Stomach smooth muscle (tissue), 2 donors: ENCODE results near the gene CPNE5.

Experiments used
- H3K27ac ChIP-seq: one replicate; pipeline ENCODE4 v1.7.0; 2013; ENCODE audit warnings: mild to moderate bottlenecking, low read length, inconsistent platforms
- H3K27me3 ChIP-seq, 2 donors: one replicate each; pipeline ENCODE4 v1.7.0; 2013; ENCODE audit warnings: low read length in 2 of 2; ENCODE audit not compliant: insufficient read depth in 2 of 2, control insufficient read depth in 1 of 2
- H3K36me3 ChIP-seq, 2 donors: one replicate each; pipeline ENCODE4 v1.7.0; 2013; ENCODE audit warnings: low read length in 2 of 2; ENCODE audit not compliant: control insufficient read depth in 2 of 2, insufficient read depth in 2 of 2
- H3K4me1 ChIP-seq: one replicate; pipeline ENCODE4 v1.7.0; 2013; ENCODE audit warnings: low read length; ENCODE audit not compliant: control insufficient read depth, insufficient read depth
- H3K4me3 ChIP-seq, 2 donors: one replicate each; pipeline ENCODE4 v1.7.0; 2013; ENCODE audit warnings: low read length in 2 of 2
- H3K9ac ChIP-seq, 2 donors: one replicate each; pipeline ENCODE4 v1.7.0; 2013; ENCODE audit warnings: low read length in 2 of 2, mild to moderate bottlenecking in 1 of 2
- H3K9me3 ChIP-seq, 2 donors: one replicate each; pipeline ENCODE4 v1.7.0; 2013; ENCODE audit warnings: low read length in 2 of 2; ENCODE audit not compliant: control insufficient read depth in 2 of 2
- donor health status: healthy.
- donor health status: Pancreatic carcinoma.

The CPNE5 gene

DNA sequence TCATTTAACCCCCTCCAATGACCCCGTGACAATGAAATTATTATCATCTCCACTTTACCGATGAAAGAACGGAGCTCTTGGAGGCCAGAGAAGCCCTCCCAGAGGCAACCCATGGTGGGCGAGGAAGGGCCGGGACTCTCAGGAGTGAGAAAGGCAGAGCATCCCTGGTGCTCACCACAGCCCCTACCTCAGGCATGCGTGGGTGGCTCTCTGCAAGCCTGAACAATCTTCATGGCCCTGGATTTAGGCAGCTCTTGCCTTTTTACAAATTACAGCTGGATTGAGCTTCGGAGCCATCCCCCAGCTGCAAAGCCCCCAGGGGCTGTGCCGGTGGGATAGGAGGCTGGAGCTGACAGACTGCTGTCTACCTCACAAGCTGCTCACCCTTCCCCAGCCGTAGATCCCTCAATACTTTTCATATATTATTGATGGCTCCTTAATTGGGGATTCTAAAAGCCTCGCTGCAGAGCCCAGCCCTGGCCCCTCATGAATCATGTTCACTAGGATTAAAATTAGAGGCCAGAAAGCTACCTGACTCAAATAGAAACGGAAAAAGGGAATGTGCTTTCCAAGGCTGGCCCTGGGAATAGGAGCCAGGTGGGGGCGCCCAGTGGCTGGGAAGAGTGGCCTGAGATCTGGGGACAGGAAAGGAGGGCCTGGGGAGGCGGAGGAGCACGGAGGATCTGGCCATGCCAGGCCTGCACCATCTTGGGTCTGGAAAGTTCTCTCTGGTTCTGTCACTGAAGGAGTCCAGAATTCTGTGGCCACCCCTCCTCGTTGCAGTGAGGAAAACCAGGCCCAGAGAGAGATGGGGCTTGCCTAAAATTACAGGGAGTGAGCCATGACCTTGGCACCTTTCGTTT, 29.1 kb downstream of the CPNE5 start:
- Histone ChIP-seq H3K4me1 (no peaks in the 10 kb centered on the region), H3K27me3 (peaks cover 0 to 4% of the 10 kb centered on the region in 2 donors), H3K9me3 (no peaks in the 10 kb centered on the region), H3K36me3 (no peaks in the 10 kb centered on the region), H3K4me3 (no peak overlapping the region), H3K9ac (no peak overlapping the region), H3K27ac (no peak overlapping the region)

- Histone ChIP-seq H3K27ac (no peak overlapping the region), H3K9ac (no peak overlapping the region), H3K27me3 (peaks cover 0 to 5% of the 10 kb centered on the region in 2 donors), H3K4me1 (no peaks in the 10 kb centered on the region), H3K9me3 (no peaks in the 10 kb centered on the region), H3K36me3 (no peaks in the 10 kb centered on the region), H3K4me3 (no peak overlapping the region)
These were observed 30.1 kb downstream of the CPNE5 start for GRCh38 chr6:36809156-36809555.

DNA sequence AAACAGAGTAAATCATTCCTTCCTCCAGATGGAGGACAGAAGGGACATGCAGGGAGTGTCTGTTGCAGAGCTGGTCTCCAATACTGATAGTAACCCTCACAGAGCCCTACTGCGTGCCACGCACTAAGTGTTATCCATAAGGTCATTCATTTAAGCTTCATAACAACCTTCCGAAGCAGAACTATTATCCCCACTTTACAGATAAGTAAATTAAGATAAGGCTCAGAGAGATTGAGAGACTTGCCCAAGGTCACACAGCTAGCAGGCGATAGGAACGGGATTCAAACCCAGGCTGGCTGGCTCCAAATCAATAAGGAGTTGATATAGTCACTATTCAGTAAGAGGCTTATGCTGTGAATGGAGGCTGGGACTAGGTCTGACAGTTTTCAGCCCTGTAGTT, 30.6 kb downstream of the CPNE5 start:
- H3K27me3 ChIP-seq, result peaks cover 0 to 5% of the 10 kb centered on the region in 2 donors
- H3K27ac ChIP-seq, result no peak overlapping the region
- H3K4me1 ChIP-seq, result no peaks in the 10 kb centered on the region
- H3K36me3 ChIP-seq, result no peaks in the 10 kb centered on the region
- H3K9me3 ChIP-seq, result no peaks in the 10 kb centered on the region
- H3K4me3 ChIP-seq, result no peak overlapping the region
- no peak overlapping the region for H3K9ac ChIP-seq

DNA sequence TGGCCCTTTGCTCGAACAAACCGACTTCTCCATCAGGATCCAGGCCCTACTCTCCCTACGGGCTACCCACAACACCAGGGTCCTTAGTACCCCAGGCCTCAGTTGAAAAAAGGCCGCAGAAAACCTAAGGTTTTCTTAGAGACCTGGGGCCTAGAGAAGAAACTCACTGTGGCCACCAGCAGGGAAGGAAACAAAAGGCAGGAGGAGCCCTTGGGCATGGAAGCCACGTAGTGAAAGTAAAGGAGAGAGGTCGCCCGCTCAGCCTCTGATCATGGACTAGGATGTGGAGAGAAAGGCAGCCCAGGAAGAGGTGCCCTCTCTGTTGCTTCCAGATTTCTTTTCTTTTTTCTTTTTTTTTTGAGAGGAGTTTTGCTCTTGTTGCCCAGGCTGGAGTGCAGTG, 31.5 kb downstream of the CPNE5 start:
- Histone ChIP-seq H3K9ac (no peak overlapping the region), H3K27ac (no peak overlapping the region), H3K36me3 (no peaks in the 10 kb centered on the region), H3K4me1 (no peaks in the 10 kb centered on the region), H3K4me3 (no peak overlapping the region), H3K9me3 (no peaks in the 10 kb centered on the region), H3K27me3 (peaks cover 0 to 5% of the 10 kb centered on the region in 2 donors)

DNA sequence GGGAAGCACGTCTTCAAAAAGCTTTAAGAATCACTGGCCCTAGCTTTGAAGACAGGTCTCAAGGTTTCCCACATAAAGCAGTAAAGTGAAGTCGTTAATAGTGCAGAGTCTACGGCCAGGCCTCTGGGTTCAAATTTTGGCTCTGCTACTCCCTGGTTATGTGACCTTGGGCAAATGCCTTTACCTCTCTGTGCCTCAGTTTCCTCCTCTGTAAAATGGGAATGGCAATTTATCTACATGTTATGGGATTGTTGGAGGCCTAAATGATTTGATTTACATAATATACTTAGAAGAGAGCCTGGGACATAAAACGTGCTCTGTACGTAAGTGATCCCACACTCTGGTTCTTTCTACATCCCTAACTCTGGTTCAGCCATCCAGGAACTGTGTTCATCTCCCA, 32.1 kb downstream of the CPNE5 start:
- Histone ChIP-seq H3K4me1 (no peaks in the 10 kb centered on the region), H3K9ac (no peak overlapping the region), H3K9me3 (no peaks in the 10 kb centered on the region), H3K36me3 (no peaks in the 10 kb centered on the region), H3K4me3 (no peak overlapping the region), H3K27ac (no peak overlapping the region), H3K27me3 (peaks cover 0 to 5% of the 10 kb centered on the region in 2 donors)

DNA sequence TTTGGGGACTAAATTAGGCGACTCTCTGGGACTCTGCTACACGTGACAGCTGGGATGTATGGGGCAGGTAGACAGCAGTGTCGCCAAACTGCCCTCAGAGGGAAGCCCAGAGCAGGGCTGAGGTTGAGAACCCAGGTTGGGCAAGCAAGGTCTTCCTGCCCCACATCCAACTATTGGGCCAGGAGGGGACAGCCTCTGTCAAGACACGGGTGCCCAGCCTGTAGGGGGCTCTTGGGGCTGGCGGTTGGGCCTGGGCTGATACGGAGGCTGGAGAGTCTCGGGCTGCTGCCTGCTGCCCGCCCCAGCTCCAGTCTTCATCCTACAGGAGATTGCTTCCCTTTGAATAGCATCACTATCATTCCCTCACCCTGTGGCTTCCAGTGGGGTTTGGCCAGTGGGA, 33.3 kb downstream of the CPNE5 start:
- Histone ChIP-seq H3K4me3 (no peak overlapping the region), H3K9me3 (no peaks in the 10 kb centered on the region), H3K4me1 (no peaks in the 10 kb centered on the region), H3K27ac (no peak overlapping the region), H3K9ac (no peak overlapping the region), H3K36me3 (no peaks in the 10 kb centered on the region), H3K27me3 (peaks cover 0 to 5% of the 10 kb centered on the region in 2 donors)

- no peak overlapping the region for H3K27ac ChIP-seq
- no peak overlapping the region for H3K4me3 ChIP-seq
These were observed 34.0 kb downstream of the CPNE5 start for GRCh38 chr6:36805096-36805797.

GRCh38 chr6:36804563-36804962, 34.7 kb downstream of the CPNE5 start:
- Histone ChIP-seq H3K36me3 (no peaks in the 10 kb centered on the region), H3K9ac (no peak overlapping the region), H3K27ac (no peak overlapping the region), H3K4me3 (no peak overlapping the region), H3K4me1 (no peaks in the 10 kb centered on the region), H3K9me3 (no peaks in the 10 kb centered on the region), H3K27me3 (peaks cover 0 to 5% of the 10 kb centered on the region in 2 donors)

More at GRCh38 chr6:36805096-36805797, 34.0 kb downstream of the CPNE5 start:
- H3K4me1 ChIP-seq, result no peaks in the 10 kb centered on the region
- H3K36me3 ChIP-seq, result no peaks in the 10 kb centered on the region
- no peaks in the 10 kb centered on the region for H3K9me3 ChIP-seq
- no peak overlapping the region for H3K9ac ChIP-seq
- peaks cover 0 to 5% of the 10 kb centered on the region in 2 donors for H3K27me3 ChIP-seq

GRCh38 chr6:36803908-36804307, 35.3 kb downstream of the CPNE5 start:
- H3K4me1 ChIP-seq, result no peaks in the 10 kb centered on the region
- H3K36me3 ChIP-seq, result no peaks in the 10 kb centered on the region
- no peaks in the 10 kb centered on the region for H3K9me3 ChIP-seq
- H3K27ac ChIP-seq, result no peak overlapping the region
- peaks cover 0 to 5% of the 10 kb centered on the region in 2 donors for H3K27me3 ChIP-seq
- H3K4me3 ChIP-seq, result no peak overlapping the region
- no peak overlapping the region for H3K9ac ChIP-seq

DNA sequence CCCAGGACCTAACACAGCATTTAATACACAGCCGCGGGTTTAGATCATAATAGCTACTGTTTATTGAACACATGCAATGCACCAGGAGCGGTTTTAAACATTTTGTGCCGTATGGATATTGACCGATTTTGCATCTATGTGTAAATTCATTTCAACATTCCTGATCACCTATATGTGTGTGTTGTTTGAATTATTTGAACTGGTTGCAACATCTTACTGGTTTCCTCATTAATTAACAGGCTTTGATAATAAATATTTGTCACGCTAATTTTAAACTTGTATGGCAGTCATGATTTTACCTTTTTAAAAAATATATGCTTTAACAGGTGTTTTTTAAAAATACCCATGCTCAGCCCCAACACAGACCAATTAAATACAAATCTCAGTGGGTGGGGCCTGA, 35.8 kb downstream of the CPNE5 start:
- no peaks in the 10 kb centered on the region for H3K9me3 ChIP-seq
- no peak overlapping the region for H3K4me3 ChIP-seq
- no peak overlapping the region for H3K27ac ChIP-seq
- no peaks in the 10 kb centered on the region for H3K36me3 ChIP-seq
- H3K9ac ChIP-seq, result no peak overlapping the region
- peaks cover 0 to 5% of the 10 kb centered on the region in 2 donors for H3K27me3 ChIP-seq
- no peaks in the 10 kb centered on the region for H3K4me1 ChIP-seq
